DND-41 (cell line): ENCODE measurements around the gene SLC39A11.

ENCODE experiments used
- ATAC-seq: fragments of 200-7000 bp; cut with Tn5 transposase; 3 replicates; pipeline ENCODE4 v1.9.1; 2021; ENCODE audit warnings: low read depth; ENCODE audit not compliant: insufficient read depth
- DNase-seq: peaks from one replicate; pipeline ENCODE4 v3.0.0-alpha.2; 2020
- H2AFZ ChIP-seq: 2 replicates; pipeline ENCODE4 v1.6.0; 2012; ENCODE audit warnings: low read depth, low read length
- H3K27ac ChIP-seq: 2 replicates; pipeline ENCODE4 v1.5.1; 2012; ENCODE audit warnings: low read length, inconsistent platforms
- H3K27me3 ChIP-seq: fragments of 200-600 bp; sonication (generic); 2 replicates; pipeline ENCODE4 v1.6.0; 2012; ENCODE audit warnings: low read length, mild to moderate bottlenecking, inconsistent platforms; ENCODE audit not compliant: insufficient read depth, poor library complexity
- H3K36me3 ChIP-seq: 2 replicates; pipeline ENCODE4 v1.5.1; 2012; ENCODE audit warnings: low read length, inconsistent platforms; ENCODE audit not compliant: insufficient read depth
- H3K4me1 ChIP-seq: 2 replicates; pipeline ENCODE4 v1.5.1; 2012; ENCODE audit warnings: mild to moderate bottlenecking, low read length; ENCODE audit not compliant: insufficient read depth
- H3K4me2 ChIP-seq: 2 replicates; pipeline ENCODE4 v1.6.0; 2012; ENCODE audit warnings: mild to moderate bottlenecking, moderate library complexity, low read length, inconsistent platforms; ENCODE audit not compliant: insufficient read depth
- H3K4me3 ChIP-seq, 2 experiments: fragments of 200-600 bp in 1 of 2; shearing (Covaris generic) in 1 of 2; 2 replicates each; pipeline ENCODE4 v1.5.1; 2012 to 2016; ENCODE audit warnings: inconsistent platforms in 2 of 2, low read length in 2 of 2, mild to moderate bottlenecking in 2 of 2, low read depth in 1 of 2, moderate library complexity in 1 of 2
- H3K79me2 ChIP-seq: 2 replicates; pipeline ENCODE4 v1.6.0; 2012; ENCODE audit warnings: low read length, inconsistent platforms; ENCODE audit not compliant: insufficient read depth
- H3K9ac ChIP-seq: 2 replicates; pipeline ENCODE4 v1.6.0; 2012; ENCODE audit warnings: low read depth, mild to moderate bottlenecking, inconsistent platforms, low read length, moderate library complexity
- H3K9me3 ChIP-seq: 2 replicates; pipeline ENCODE4 v1.5.1; 2012; ENCODE audit warnings: low read length, moderate library complexity, mild to moderate bottlenecking, inconsistent platforms; ENCODE audit not compliant: insufficient read depth, severe bottlenecking
- H4K20me1 ChIP-seq: 2 replicates; pipeline ENCODE4 v1.6.0; 2012; ENCODE audit warnings: low read length; ENCODE audit not compliant: insufficient read depth
- CTCF ChIP-seq: IDR thresholded peaks from 2 replicates; pipeline ENCODE4 v1.5.1; 2012; ENCODE audit warnings: borderline replicate concordance, low read length, moderate library complexity, mild to moderate bottlenecking; ENCODE audit not compliant: poor library complexity, severe bottlenecking; ENCODE audit errors: extremely low read depth
- EZH2 ChIP-seq: IDR thresholded peaks from 3 replicates; pipeline ENCODE4 v1.6.1; 2012; ENCODE audit warnings: borderline replicate concordance, low read depth, mild to moderate bottlenecking, moderate library complexity, low read length, inconsistent platforms; ENCODE audit not compliant: severe bottlenecking

SLC39A11 gene

DNA sequence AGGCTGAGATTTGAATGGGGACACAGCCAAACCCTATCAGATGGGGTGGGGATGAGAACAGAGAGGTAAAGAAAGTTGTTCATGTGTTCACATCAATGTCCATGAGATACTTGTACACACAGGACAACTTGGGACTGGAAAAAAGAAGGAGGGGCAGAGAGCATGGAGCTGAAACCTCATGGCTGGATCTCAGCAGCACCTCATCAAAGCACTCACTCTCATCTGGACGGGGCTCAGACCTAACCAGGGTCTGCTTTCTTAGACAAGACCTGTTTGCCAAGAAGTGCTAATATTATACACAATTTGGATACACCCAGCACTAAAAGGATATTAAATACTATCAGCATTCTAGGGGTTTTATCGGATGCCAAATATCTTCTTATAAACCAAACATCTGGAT, 399.8 kb downstream of the SLC39A11 start:
- no peak overlapping the region for H3K4me3 ChIP-seq
- no peaks in the 10 kb centered on the region for H3K27me3 ChIP-seq
- DNase-seq (no peak), ATAC-seq (no peak)
- H4K20me1 ChIP-seq = no peaks in the 10 kb centered on the region
- no peaks in the 10 kb centered on the region for H3K4me1 ChIP-seq
- H2AFZ ChIP-seq = no peak overlapping the region
- H3K36me3 ChIP-seq = no peaks in the 10 kb centered on the region
- no peak overlapping the region for H3K4me2 ChIP-seq
- no peaks in the 10 kb centered on the region for H3K9me3 ChIP-seq
- TF ChIP-seq EZH2 = no peak
- no peak for TF ChIP-seq CTCF
- H3K9ac ChIP-seq = no peak overlapping the region
- H3K79me2 ChIP-seq = no peaks in the 10 kb centered on the region
- H3K27ac ChIP-seq = no peak overlapping the region

GRCh38 chr17:72691586-72691985, 400.9 kb downstream of the SLC39A11 start:
- H3K4me2 ChIP-seq = no peak overlapping the region
- H3K27ac ChIP-seq = no peak overlapping the region
- H3K79me2 ChIP-seq = no peaks in the 10 kb centered on the region

GRCh38 chr17:72691017-72691416, 401.5 kb downstream of the SLC39A11 start:
- Histone ChIP-seq H3K4me1 (no peaks in the 10 kb centered on the region), H4K20me1 (no peaks in the 10 kb centered on the region), H3K9ac (no peak overlapping the region), H3K4me3 (no peak overlapping the region), H3K36me3 (no peaks in the 10 kb centered on the region), H3K27me3 (no peaks in the 10 kb centered on the region), H3K27ac (no peak overlapping the region), H3K79me2 (no peaks in the 10 kb centered on the region), H3K9me3 (no peaks in the 10 kb centered on the region), H3K4me2 (no peak overlapping the region), H2AFZ (no peak overlapping the region)
- TF ChIP-seq CTCF (no peak), EZH2 (no peak)
- no peak for ATAC-seq
- DNase-seq = no peak

More at GRCh38 chr17:72691586-72691985, 400.9 kb downstream of the SLC39A11 start:
- TF ChIP-seq CTCF = no peak
- TF ChIP-seq EZH2 = no peak
- Histone ChIP-seq H3K9ac (no peak overlapping the region), H2AFZ (no peak overlapping the region), H3K9me3 (no peaks in the 10 kb centered on the region), H3K36me3 (no peaks in the 10 kb centered on the region), H3K4me3 (no peak overlapping the region), H3K27me3 (no peaks in the 10 kb centered on the region), H3K4me1 (no peaks in the 10 kb centered on the region), H4K20me1 (no peaks in the 10 kb centered on the region)
- ATAC-seq = no peak
- DNase-seq = no peak

DNA sequence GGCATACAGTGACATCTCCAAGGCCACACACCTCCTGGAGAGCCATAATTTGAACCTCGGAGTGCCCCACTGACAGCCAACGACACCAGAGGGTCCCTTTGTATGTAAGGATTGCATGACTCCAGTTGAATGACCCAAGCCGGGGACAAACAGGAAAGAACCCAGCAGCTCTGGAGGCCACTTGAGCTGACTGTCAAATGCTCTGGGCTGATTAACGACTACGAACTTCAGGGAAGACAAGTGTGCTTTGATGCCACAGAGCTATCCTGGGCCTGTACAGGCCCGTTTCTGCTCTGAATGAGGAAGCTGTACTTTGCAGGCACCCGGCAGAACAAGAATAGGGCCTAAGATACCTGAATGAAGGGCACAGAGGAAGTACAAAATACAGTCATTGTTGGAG, 404.6 kb downstream of the SLC39A11 start:
- H4K20me1 ChIP-seq = no peaks in the 10 kb centered on the region
- no peak overlapping the region for H3K27ac ChIP-seq
- no peaks in the 10 kb centered on the region for H3K27me3 ChIP-seq
- H3K9ac ChIP-seq = no peak overlapping the region
- no peaks in the 10 kb centered on the region for H3K9me3 ChIP-seq
- H3K4me2 ChIP-seq = no peak overlapping the region
- no peak overlapping the region for H3K4me3 ChIP-seq
- TF ChIP-seq EZH2 (no peak), CTCF (no peak)
- no peaks in the 10 kb centered on the region for H3K79me2 ChIP-seq
- no peak for ATAC-seq
- H2AFZ ChIP-seq = no peak overlapping the region
- no peak for DNase-seq
- H3K36me3 ChIP-seq = no peaks in the 10 kb centered on the region
- no peaks in the 10 kb centered on the region for H3K4me1 ChIP-seq
